ENCODE results near the gene ARAP2.

The ARAP2 gene

DNA sequence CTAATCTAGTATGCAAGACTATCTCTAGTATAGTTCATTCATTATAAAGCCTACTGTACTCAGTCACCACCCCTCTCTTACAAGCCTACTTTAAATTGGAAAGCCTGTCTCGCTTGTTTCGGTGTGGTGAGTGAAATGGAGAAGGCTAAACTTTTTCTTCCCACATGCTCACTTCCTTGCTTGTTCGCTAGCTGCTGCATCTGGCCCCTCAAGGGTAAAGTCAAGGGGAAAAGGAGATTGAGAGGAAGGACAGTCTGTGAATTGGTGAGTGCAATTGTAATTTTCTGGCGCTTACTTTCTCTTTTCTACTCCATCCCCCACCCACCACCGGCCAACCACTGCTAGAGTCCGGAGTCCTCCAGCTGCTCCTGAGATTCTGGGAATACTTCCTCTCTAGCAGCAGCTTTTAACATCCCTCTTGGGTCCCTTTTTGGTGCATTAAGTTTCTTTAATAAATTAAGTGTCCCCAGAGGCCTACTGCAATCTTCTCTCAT is 12.1 kb upstream of the ARAP2 start:
- DNase-seq: peak in 1 of 5 donors; percentile 50

DNA sequence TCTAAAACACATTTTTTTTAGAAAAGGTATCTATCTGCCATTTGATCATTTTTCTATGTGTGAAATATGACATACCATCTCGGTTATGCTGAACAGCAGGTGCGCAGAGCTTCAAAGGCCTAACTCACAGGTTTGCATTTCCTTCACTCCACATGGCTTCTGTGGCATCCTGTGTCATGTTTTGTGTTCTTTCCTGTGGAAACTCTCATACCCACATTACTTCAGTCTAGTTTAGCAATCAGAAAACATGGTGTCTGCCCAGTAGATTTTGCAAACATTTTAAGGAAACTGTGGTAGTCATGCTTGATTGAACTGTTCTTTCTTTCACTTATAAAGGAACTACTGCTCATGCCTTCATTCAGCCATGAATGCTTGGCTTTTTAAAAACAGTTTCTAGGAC is 11.3 kb upstream of the ARAP2 start:
- DNase-seq: peak; percentile 22 to 86 (median 59)

DNA sequence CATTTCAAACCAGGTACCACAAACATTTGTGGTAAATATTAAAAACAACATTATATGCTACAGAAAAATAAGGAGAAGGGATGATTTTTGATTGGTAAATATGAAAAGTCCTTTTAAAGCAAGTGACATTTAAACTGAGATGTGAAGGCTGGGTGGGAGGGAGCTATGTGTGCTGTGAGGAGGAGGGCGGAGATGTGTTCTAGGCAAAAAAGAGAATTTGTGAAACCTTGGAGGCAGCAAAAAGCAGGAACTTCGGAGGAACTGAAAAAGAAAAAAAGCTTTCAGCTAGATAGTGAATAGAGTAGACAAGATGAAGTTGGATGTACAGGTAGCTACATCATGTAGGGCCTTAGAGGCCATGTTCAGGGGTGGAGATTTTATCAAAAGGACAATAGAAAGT is 10.1 kb upstream of the ARAP2 start:
- DNase-seq: no peak

DNA sequence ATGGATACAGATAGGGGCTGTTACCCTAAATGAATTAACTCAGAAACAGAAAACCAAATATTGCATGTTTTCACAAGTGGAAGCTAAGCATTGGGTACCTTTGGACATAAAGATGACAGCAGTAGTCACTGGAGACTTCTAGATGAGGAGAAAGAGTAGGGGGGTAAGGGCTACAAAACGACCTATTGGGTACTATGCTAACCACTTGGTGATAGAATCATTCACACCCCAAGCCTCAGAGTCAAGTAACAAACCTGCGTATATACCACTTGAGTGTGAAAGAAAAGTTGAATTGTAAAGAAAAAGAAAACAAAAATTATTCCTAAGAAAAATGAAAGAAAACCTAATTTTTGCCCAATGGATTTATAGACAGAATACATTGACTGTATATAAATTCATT is 7.7 kb upstream of the ARAP2 start:
- no peak for DNase-seq

DNA sequence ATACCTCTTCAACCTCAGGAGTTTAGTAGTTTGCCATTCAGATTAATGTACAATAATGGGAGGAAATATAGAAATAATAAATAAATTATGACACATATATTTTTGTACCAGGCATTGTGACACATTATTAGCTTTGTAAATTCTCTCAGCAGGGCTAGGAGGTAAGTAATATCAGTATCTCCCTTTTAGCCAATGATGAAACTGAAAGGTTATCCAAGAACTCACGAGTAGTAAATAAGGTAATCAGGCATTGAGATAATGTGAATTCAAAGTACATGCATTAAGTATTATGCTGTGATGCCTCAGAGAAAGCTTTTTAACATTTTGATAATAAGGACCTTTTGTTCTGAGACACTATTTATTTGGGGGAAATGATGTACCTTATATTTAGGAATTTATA is 5.3 kb upstream of the ARAP2 start:
- no peak for DNase-seq

DNA sequence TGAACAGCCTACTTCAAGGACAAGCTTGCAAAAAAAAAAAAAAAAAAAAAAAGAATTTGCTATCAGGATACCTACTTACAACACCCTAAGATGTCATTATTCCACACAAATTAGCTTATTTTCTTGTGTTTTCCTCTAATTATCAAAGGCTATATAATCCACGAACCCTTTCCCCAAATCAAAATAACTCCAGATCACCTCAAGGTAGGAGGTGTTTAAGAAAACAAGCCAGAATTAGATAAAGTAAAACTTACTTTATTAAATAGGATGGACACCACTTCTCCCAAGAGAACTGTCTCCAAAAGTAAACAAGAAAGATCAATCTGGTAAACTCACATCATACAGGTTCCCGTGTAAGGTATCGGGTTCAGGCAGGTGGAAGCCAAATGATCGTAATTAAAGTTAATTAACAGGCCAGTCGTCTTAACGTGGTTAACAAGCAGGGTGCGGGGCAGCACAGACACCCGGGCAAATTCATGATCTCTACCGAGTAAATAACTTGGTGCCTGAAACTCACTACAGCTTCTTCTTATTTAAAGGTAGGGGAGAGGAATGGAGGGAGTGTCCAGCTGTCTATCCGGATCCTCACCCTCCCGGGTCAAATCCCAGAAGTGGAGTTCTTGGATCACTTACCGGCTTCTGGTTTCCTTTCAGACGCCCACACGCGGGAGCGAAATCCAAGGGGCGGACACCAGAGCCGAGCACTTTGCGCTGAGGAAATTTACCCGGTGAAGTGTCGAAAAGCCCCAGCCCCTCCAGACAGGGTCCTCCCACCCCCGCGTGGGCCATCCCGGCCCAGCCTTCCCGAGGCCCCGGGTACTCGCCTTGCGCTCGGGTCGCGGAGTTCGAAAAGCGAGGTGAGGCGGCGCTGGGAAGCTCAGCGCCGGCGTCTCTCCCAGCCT is 708 bp downstream of the ARAP2 start:
- peak in 2 of 5 donors; percentile 18 to 45 for DNase-seq

DNA sequence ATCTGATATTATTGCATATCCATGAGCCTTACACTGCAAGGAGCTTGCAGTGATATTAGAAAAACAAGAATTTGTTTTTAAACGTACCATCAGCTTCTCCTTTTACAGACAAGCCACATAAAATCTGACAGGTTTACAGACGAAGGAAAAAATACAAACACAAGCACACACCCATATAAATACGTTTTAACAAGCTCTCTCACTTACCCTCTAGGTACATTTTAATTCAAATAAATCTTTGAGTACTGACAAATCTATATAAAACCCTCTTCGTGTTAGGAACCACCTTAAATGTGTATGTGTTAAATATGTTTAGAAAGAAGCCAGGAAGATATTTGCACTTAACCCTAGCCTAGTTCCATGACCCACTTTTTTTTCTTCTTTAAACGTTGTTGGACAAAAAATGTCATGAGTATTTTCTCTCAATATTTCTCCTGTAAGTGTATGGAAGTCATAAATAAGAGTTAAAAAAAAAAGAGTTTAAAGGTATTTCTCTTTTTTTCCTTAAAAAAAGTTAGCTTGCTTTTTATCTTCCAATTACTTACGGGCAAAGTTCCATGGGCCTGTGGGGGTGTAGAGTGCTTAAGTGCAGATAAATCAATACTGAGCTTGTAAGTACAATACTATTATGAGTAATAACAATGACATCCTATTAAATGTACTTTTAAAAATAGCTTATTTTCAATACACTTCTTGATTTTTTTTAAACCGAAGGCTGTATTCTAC is 1.5 kb downstream of the ARAP2 start:
- no peak for DNase-seq

DNA sequence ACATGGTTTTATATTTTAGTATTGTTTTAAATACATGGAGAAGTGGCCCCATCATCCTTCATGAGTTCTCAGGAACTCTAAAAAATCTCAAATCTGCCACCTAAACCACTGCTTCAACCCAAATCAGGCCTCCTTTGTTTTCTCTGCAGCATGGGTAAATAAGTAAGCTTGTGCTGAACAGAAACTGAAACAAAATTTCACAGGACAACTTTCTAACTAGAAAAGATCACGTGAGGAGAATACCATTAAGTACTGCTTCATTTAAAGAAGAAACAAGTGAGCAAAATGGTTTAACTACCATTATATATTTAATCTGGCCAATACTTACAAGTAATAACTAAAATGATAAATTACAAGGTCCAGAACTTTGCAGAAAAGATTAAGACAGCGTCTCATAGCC is 2.5 kb downstream of the ARAP2 start:
- peak in 1 of 5 donors; percentile 75 for DNase-seq

DNA sequence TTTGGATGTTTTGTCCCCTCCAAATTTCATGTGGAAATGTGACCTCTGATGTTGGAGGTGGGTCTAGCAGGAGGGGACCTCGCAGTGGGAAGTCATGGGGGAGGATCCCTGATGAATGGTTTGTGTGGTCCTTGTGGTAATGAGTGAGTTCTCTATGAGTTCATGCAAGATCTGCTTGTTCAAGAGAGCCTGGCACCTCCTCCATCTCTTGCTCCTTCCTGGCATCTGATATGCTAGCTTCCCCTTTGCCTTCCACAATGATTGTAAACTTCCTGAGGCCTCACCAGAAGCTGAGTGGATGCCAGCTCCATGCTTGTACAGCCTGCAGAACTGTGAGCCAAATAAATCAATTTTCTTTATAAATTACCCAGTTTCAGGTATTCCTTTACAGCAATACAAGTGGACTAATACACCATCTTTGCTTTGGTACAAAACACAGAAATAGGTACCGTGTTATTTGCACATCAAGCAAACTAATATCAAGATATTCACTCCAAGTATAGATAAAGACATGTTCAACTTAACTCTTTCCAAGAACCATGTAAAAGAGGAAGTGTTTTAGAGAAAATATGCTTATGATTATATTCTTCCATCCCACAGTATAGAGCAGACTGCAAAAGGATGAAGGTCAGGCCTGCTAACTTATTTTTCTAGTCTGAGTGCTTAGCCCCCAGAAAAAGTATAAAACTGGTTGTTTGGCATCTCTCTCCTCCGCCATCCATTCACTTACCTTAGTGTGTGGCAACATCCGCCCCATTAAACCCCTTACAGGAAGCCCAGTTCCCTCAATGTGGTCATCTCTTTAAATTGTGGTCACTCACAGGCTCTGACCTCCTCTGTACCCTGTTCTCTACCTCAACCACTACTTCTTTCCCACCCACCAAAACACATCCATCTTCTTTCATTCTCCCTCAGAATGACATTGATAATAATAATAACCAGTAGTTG is 6.7 kb downstream of the ARAP2 start:
- no peak for DNase-seq

DNA sequence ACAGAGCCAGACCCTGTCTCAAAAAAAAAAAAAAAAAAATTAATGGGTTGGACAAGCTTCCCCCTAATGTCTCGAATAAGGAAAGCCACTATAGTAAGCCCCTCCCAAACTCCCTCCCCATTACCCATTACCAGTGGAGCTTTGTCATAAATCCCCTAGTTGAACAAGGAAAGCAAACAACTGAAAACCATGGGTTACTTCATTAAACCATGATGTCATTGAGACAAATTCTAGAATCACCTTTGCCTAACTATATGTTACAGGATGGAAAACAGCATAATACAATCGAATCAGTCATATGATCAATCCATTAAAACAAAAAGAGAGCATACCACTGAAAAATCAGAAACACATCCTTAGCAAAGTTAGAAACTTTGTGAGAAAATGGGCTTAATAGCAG is 8.2 kb downstream of the ARAP2 start:
- DNase-seq: no peak

DNA sequence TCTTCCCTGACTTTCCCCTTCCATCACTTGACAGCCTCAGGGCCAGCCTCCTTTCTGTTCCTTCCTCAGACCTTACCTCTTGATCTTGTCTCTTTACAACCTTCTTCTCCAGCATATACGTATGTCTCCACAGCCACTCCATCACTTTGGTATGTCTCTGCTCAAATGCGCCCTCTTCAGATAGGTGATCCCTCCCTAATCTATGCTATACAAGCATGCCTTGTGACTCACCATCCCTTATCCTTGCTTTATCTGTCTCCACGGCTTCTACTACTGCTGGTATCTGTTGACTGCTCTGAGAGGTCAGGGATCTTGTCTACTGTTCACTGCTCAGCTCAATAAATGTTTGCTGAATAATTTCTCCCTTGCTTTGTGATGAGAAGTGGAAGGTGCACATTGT is 9.0 kb downstream of the ARAP2 start:
- DNase-seq: no peak

DNA sequence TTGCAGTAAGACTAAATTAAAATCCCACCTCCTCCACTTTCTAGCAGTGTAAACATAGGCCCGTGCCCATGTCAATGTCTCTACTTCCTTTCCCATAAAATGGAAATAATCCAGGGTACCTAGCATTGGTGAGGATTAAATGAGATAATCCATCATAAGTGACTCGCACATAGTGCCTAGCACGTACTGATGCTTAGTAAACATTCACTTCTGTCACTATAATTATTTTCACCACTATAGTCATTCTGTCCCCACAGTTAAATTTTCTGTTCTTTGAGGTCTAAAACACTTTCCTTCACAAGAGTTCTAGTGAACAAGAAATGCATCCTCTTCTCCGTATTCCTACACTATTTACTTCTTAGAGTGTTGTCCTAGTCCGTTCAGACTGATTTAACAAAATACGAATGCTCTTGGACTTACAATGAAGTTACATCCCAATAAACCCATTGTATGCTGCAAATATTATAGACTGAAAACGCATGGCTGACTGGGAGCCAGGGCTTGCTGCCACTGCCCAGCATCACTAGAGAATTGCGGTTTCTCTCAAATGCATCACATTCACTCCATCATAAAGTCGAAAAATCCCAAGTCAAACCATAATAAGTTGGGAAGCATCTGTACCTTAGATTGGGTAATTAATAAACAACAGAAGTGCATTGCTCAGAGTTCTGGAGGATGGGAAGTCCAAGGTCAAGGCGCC is 10.6 kb downstream of the ARAP2 start:
- DNase-seq: no peak

DNA sequence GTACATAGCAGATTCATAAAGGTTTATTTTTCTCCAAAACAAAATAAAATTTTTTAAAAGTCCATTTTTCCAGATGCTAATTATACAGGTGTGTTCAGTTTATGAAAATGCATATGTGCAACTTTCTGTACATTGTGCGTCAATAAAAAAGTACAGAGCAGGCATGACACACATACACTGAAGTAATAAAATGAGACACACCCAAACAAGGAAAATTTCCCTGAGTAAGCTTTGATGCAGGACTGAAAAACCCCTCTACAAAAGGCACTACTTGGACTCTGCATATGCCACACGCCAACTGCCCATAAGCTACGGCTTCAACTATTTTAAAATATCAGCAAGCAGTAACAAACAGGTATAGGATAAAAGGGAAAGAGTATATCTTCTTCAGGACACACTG is 13.8 kb downstream of the ARAP2 start:
- no peak for DNase-seq

DNA sequence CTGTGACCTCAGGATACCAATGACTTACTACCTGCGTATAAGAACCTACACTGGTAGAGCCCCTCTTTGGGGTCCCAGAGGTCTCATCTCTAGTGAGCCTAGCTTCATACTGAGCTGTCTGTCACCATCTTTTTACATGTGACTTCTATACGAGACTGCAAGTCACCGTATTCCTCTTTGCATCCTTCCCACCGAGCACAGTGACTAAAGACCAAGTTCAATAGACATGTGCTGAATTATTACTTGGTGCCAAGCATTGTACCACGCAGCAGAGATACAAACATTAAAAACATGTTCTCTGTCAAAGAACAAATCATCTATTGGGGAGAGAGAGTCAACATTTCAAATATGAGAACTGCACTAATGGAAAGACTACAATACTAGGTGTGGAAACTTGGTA is 16.4 kb downstream of the ARAP2 start:
- DNase-seq: no peak

DNA sequence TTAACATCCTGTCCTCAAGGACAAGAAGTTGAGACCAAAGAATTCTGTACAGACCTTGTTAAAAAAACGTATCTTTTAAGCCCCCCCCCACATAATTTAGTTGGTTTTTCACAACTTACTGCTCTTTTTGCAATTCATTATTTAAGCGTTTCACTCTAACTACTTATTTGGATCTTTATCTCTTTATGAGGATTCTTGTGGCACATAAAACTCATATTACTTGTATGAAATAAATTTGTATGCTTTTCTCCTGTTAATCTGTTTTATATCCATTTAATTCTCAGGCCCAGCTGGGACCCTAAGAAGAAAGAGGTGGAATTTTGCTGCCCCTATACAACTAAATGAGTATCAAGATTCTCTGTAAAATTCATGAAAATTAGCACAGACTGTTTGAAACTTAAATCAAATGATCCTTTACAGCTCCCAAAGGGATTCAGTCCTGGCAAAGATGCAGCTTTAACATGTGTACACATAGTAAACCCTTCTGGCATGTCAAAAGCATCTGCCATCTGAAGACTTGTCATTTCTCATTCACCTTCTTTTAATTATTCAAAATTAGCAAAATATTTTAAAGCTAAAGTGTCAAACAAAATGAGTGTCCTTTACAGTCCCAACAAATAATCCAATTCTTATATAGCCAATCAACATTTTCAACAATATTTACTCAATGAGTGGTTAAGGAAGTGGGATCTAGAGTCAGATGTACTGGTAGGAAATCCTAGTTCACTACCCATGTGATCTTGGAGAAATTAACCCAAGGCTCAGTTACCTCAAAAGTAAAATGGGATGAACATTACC is 17.7 kb downstream of the ARAP2 start:
- DNase-seq: no peak

DNA sequence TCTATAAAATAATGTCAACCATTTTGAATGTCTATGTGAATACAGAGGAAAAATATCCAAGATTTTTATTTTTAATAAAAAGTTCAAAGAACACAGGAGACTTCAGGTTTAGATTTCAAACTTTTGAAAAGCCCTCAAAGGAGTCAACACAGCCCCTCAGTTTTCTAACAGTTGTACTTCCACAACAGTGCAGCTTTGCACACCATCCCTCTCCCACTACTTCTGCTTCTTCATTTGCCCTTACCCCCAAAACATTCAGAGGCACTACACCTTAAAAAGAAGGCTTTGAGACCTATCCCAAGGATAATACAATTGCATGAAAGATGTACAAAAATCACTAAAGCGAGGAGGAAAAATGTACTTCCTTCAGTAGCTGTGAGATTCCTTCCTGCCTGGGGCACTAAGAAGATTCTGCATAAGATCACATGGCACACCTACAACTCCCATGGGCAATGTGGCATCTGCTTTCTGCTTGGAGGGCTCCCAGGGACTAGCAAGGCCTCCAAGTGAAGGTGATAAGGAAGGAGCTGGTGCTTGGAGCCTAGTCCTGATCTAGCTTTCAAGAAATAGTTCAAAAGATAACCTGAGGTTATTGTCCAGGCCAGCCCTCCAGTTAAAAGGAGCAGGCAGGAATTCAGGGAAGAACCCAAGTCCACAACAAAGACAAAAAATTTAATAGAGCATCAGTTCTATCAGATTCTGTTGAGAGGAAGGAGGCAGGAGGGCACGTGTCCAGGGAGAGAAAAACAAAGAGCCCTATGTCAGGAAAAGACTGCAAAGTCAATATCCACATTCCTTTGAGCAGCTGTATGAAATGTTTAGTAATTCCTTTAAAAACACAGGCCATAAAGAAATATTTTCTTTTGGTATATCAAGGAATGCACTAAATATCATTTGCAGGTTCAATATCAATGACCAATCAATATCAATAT is 19.1 kb downstream of the ARAP2 start:
- DNase-seq: no peak

DNA sequence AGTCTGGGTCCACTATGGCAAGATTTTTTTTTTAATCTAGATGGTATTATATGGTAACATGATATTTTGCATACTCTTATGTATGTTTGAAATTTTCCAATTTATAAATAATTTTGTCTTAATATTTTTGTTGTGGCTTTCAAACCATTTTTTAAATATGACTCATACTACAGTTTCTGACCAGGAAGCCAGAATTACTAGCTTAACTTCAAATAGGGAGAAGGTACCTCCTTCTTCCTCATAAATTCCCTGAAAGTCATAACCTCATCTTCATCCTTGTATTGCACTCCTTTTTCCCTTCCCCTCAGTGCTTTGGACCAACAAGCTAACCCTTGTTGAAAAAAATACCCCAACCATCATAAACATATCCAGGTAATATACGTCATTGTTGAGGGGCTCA is 21.6 kb downstream of the ARAP2 start:
- no peak for DNase-seq

DNA sequence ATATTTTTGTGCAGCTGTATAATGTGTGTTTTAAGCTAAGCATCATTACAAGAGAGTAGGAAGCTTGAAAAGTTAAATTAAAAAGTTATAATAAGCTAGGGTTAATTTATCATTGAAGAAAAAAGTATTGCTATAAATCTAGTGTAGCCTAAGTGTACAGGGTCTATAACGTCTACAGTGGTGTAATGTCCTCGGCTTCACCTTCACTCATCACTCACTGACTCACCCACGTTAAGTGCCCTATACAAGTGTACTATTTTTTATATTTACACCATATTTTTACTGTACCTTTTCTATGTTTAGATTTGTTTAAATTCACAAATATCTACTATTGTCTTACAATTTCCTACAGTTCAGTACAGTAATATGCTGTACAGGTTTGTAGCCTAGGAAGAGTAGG is 23.5 kb downstream of the ARAP2 start:
- DNase-seq: no peak

DNA sequence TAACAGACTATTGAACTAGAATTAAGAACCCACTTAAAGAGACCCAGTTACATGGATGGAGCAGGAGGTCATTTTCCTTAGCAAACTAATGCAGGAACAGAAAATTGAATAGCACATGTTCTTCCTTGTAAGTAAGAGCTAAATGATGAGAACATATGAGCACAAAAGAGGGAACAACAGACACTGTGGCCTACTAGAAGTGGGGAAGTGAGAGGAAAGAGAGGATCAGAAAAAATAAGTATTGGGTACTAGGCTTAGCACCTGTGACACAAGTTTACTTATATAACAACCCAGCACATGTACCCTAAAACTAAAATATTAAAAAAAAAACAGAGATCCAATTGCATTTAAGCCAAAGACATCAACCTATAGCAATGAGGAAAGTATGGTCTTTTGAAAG is 26.2 kb downstream of the ARAP2 start:
- DNase-seq: no peak

DNA sequence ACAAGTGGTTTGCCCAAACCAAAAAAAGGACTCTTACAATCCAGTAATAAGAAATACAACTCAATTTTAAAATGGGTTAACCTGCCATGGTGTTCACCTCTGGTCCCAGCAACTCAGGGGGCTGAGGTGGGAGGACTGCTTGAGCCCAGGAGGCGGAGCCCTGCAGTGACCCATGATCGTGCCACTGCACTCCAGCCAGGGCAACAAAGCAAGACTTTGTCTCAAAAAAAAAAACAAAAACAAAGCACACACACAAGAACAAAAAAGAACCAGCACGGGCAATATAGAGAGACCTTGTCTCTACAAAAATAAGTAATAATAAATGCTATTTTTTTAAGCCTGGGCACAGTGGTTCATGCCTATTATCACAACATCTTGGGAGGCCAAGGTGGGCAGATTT is 28.7 kb downstream of the ARAP2 start:
- no peak for DNase-seq

Data from T-helper 1 cell (primary cell).